Measurements from ENCODE around the gene SPACDR. TPM values are rescaled to one million over a fixed set of nuclear protein-coding genes. Genes with fewer than 3 reads are reported as not detected.
A peak's percentile ranks its signal among the peaks of the same experiment; 100 is the strongest.

The SPACDR gene
- total and polyA plus RNA-seq, 9 of the 15 experiments (the other 6 are each of a cell fraction or from before 2014, with no cell fraction given): 0.07 to 0.55 (median 0.14) TPM; not detected in 1

DNA sequence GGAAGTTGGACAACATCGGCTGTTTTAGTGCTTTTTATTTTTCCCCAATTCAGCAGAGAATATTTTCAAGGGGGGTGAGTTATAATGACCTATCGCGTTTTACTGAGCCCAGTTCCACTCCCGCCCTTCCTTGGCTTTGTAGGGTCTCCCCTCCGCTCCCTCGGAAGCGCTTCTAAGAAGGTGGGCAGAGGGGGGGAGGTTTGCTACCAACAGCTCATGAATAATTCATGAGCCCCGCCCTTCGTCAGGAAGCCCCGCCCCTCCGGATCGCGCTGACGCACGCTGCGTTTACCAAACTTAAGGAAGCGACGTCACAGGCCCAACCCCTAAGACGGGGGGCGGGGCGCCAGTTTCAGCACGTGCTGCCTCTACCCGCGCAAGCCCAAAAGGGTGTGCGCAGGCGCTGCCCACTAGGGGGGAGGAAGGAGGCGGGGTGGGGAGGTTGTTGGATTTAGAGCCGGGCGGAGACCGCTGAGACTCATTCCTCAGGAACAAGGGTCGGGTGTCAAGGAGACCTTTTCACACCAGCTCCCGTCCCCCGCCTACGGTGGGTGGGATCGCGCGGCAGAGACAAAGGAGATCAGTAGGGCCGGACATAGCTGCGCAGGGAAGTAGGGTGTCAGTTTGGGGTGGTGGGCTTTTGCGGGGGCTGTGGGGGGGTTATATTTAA is 35.0 kb downstream of the SPACDR start (continued):
- TF ChIP-seq, protein P1, sequence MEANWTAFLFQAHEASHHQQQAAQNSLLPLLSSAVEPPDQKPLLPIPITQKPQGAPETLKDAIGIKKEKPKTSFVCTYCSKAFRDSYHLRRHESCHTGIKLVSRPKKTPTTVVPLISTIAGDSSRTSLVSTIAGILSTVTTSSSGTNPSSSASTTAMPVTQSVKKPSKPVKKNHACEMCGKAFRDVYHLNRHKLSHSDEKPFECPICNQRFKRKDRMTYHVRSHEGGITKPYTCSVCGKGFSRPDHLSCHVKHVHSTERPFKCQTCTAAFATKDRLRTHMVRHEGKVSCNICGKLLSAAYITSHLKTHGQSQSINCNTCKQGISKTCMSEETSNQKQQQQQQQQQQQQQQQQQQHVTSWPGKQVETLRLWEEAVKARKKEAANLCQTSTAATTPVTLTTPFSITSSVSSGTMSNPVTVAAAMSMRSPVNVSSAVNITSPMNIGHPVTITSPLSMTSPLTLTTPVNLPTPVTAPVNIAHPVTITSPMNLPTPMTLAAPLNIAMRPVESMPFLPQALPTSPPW (CRISPR knock-in tag; IDR thresholded peaks at IDR 0.05): no peak
- TF ChIP-seq TBL1XR1 (IDR thresholded peaks at IDR 0.05; ENCODE audit: low read length in 2 of 2) (peak; percentile 13 to 57; a peak in 2 of 4 replicates), RBM15 (IDR thresholded peaks at IDR 0.05; ENCODE audit: insufficient read depth, low read length) (no peak), SUPT5H (IDR thresholded peaks at IDR 0.05) (peak; percentile 95), SMAD1 (IDR thresholded peaks at IDR 0.05; ENCODE audit: low read depth, low read length, partially characterized antibody) (no peak), ZNF77 (CRISPR knock-in tag; IDR thresholded peaks at IDR 0.05) (no peak), PHB (CRISPR knock-in tag; IDR thresholded peaks at IDR 0.05) (peak; percentile 98; the same call in 1 of the 2 replicates), POLR3G (IDR thresholded peaks at IDR 0.05; ENCODE audit: extremely low read depth, insufficient read length, insufficient replicate concordance) (no peak), SIN3B (IDR thresholded peaks at IDR 0.05; ENCODE audit: low read depth) (0 out of 2 replicates have a peak, but pooled peaks have one; percentile 5), GTF2E2 (tag; IDR thresholded peaks at IDR 0.05) (peak; percentile 89), BDP1 (IDR thresholded peaks at IDR 0.05; ENCODE audit: insufficient read depth, insufficient read length) (no peak), BHLHE40 (IDR thresholded peaks at IDR 0.05; ENCODE audit: low read length) (peak; percentile 100), NONO (IDR thresholded peaks at IDR 0.05; ENCODE audit: low read depth in 2 of 2, low read length in 1 of 2) (0 out of 4 replicates have a peak, but pooled peaks of 1 of the 2 experiments have one; percentile 32)
- TF ChIP-seq, protein P2, sequence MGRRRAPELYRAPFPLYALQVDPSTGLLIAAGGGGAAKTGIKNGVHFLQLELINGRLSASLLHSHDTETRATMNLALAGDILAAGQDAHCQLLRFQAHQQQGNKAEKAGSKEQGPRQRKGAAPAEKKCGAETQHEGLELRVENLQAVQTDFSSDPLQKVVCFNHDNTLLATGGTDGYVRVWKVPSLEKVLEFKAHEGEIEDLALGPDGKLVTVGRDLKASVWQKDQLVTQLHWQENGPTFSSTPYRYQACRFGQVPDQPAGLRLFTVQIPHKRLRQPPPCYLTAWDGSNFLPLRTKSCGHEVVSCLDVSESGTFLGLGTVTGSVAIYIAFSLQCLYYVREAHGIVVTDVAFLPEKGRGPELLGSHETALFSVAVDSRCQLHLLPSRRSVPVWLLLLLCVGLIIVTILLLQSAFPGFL (CRISPR knock-in tag; IDR thresholded peaks at IDR 0.05): 0 out of 2 replicates have a peak, but pooled peaks have one; percentile 68
- TF ChIP-seq, protein P3, sequence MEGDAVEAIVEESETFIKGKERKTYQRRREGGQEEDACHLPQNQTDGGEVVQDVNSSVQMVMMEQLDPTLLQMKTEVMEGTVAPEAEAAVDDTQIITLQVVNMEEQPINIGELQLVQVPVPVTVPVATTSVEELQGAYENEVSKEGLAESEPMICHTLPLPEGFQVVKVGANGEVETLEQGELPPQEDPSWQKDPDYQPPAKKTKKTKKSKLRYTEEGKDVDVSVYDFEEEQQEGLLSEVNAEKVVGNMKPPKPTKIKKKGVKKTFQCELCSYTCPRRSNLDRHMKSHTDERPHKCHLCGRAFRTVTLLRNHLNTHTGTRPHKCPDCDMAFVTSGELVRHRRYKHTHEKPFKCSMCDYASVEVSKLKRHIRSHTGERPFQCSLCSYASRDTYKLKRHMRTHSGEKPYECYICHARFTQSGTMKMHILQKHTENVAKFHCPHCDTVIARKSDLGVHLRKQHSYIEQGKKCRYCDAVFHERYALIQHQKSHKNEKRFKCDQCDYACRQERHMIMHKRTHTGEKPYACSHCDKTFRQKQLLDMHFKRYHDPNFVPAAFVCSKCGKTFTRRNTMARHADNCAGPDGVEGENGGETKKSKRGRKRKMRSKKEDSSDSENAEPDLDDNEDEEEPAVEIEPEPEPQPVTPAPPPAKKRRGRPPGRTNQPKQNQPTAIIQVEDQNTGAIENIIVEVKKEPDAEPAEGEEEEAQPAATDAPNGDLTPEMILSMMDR (IDR thresholded peaks at IDR 0.05 in 2 of 3, conservative IDR thresholded peaks at IDR 0.05 in 1 of 3; ENCODE audit: insufficient read depth in 2 of 3, low read depth in 1 of 3, low read length in 3 of 3): peak in 1 of 3 experiments; percentile 17; a peak in 1 of 6 replicates
- TF ChIP-seq, protein P4, sequence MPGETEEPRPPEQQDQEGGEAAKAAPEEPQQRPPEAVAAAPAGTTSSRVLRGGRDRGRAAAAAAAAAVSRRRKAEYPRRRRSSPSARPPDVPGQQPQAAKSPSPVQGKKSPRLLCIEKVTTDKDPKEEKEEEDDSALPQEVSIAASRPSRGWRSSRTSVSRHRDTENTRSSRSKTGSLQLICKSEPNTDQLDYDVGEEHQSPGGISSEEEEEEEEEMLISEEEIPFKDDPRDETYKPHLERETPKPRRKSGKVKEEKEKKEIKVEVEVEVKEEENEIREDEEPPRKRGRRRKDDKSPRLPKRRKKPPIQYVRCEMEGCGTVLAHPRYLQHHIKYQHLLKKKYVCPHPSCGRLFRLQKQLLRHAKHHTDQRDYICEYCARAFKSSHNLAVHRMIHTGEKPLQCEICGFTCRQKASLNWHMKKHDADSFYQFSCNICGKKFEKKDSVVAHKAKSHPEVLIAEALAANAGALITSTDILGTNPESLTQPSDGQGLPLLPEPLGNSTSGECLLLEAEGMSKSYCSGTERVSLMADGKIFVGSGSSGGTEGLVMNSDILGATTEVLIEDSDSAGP (CRISPR knock-in tag; IDR thresholded peaks at IDR 0.05): peak; percentile 66; the same call in 1 of the 2 replicates
- TF ChIP-seq, protein P5, sequence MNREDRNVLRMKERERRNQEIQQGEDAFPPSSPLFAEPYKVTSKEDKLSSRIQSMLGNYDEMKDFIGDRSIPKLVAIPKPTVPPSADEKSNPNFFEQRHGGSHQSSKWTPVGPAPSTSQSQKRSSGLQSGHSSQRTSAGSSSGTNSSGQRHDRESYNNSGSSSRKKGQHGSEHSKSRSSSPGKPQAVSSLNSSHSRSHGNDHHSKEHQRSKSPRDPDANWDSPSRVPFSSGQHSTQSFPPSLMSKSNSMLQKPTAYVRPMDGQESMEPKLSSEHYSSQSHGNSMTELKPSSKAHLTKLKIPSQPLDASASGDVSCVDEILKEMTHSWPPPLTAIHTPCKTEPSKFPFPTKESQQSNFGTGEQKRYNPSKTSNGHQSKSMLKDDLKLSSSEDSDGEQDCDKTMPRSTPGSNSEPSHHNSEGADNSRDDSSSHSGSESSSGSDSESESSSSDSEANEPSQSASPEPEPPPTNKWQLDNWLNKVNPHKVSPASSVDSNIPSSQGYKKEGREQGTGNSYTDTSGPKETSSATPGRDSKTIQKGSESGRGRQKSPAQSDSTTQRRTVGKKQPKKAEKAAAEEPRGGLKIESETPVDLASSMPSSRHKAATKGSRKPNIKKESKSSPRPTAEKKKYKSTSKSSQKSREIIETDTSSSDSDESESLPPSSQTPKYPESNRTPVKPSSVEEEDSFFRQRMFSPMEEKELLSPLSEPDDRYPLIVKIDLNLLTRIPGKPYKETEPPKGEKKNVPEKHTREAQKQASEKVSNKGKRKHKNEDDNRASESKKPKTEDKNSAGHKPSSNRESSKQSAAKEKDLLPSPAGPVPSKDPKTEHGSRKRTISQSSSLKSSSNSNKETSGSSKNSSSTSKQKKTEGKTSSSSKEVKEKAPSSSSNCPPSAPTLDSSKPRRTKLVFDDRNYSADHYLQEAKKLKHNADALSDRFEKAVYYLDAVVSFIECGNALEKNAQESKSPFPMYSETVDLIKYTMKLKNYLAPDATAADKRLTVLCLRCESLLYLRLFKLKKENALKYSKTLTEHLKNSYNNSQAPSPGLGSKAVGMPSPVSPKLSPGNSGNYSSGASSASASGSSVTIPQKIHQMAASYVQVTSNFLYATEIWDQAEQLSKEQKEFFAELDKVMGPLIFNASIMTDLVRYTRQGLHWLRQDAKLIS (CRISPR knock-in tag; IDR thresholded peaks at IDR 0.05): peak; percentile 91

Measured in K562 (cell line).